HL-60 (cell line): ENCODE results near the gene ATL1.

ENCODE experiments used
- CTCF ChIP-seq: IDR thresholded peaks from one replicate; pipeline ENCODE4 v1.5.1; 2011; ENCODE audit warnings: low read length, control low read depth, inconsistent platforms; ENCODE audit not compliant: insufficient read depth
- GABPA ChIP-seq: IDR thresholded peaks from 2 replicates; pipeline ENCODE4 v1.6.1; 2012; ENCODE audit warnings: low read depth
- POLR2AphosphoS5 ChIP-seq: IDR thresholded peaks from 2 replicates; pipeline ENCODE4 v1.6.1; 2012; ENCODE audit warnings: low read depth

- TF ChIP-seq POLR2AphosphoS5 (no peak), GABPA (no peak), CTCF (no peak)
These were observed 36.5 kb upstream of the ATL1 start for GRCh38 chr14:50523271-50524041.
